HG03439 (cell line): Measurements from ENCODE around the gene FURIN.
"Not testable (repeated sequence)": the region's sequence is repeated elsewhere in the genome, so short reads cannot be mapped to it uniquely, and the experiment has no call there.

Experiments
- ATAC-seq: cut with Tn5 transposase; IDR thresholded peaks from one replicate; pipeline ENCODE4 v1.9.1; 2021; ENCODE audit warnings: mild to moderate bottlenecking, moderate library complexity; ENCODE audit not compliant: unreplicated experiment

Gene FURIN

GRCh38 chr15:90869601-90870353 is 1.4 kb downstream of the FURIN start:
- ATAC-seq = no peak

GRCh38 chr15:90870354-90871138 is 2.2 kb downstream of the FURIN start:
- ATAC-seq = no peak

DNA sequence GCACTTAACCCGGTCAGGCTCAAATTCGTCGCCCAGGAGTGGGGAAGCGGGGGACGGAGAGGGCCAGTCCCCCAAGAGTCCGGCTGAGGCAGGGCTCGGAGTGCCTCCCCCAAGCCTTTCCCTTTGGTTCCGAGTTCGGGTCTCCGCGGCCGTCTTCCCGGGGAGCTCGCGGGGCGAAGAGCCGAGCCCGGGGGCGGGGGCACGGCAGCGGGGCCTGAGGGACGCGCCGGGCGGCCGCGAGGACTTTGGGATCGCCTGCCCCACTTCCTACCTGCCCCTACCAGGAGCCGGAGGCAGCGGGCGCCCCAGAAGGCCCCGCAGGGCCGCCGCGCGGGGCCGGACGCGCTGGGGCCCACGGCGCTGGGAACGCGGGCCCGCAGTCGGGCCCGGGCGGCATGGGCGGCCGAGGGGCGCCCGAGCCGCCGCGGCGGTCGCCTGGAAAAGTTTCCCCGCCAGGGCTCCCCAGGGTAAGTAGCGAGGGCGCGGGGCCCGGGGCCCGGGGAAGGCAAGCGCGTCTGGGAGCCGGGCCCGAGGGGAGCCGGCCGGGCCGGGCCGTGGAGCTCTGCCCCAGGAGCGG is 2.8 kb downstream of the FURIN start:
- ATAC-seq = no peak

DNA sequence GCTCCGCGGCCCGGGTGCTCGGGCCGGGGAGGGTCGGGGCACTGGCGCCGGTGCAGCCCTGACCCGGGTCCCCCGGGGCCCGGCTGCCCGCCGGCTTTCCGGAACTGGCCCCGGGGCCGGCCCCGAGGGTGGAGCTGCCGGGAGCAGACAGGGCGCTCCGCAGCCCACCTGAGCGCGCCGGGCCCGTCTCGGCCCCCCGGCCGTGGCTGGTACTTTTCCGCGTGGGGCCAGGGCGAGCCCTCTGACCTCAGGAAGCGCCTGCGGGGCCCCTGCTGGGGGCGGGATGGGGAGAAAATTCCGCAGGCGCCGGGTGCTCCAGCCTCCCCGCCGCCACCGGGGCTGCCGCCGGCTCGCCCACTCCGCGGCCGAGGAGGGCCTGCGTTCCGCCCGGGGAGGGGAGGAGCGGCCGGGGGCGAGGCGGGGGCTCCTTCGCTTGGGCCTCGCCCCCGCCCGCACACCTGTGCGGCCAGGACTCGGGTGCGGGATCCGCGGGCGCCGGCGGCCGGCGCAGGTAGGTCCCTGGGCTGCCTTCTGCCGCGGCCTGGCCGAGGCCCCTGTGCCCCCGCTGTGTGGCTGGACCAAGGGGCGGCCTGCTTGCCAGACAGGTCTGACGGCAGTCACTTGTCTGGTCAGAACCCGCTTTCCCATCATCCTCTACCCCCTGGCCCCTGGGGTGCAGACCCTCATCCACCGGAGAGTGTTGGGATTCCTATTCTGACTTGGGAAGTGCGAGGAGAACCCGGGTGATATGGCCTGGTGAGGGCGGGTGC is 3.5 kb downstream of the FURIN start:
- no peak for ATAC-seq

- ATAC-seq = no peak
These were observed 4.2 kb downstream of the FURIN start for GRCh38 chr15:90872486-90873184.

DNA sequence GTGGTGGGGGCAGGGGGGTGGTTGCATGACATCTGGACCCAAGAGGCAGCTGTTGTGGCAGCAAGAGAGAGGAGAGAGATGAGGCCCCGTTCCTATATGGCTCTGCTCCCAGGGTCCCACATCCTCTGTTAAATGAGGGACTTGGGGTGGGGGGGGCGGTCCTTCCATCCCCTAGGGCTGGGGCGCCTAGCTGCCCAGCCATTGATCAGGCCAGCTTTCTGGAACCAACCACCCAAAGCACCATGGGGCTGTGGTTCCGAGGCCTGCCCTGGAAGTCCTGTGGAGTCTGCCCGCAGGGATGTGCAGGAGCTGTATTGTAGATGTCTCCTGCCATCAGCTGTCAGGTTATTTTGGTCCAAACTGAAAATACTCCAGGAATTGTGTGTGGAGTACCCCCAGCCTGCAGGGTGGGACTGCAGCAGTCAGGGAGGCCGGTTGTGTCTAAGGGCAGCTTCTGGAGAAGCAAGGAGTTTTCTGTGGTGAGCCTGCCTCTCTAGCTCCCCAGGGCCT is 5.2 kb downstream of the FURIN start:
- ATAC-seq = no peak

DNA sequence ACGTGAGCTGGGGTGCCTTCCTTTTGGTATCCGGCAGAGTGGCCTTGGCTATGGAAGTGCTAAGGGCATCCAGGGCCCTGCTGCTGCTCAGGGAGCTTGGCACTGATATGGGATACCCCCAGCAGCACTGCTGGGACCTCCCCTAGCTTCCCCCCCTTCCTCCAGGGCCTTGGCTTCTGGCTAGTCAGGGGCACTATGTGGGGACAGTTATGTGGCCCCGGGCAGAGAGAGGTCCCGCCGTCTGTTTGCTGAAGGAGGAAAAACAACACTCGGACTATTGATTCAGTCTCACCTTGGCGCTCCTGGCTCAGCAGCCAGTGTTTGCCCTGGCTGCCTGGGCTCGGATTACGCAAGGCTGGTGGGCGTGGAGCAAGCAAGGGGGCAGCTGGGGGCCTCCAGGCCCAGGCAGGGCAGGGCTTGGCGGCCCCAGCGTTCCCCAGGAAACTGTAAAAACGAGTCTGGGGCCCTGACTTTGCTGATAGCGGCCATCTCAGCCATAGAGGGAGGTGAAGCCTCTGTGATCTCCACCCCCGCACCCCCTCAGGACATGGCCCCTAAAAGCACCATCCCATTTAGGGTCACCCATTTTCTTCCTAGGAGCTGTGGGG is 5.7 kb downstream of the FURIN start:
- ATAC-seq = no peak

DNA sequence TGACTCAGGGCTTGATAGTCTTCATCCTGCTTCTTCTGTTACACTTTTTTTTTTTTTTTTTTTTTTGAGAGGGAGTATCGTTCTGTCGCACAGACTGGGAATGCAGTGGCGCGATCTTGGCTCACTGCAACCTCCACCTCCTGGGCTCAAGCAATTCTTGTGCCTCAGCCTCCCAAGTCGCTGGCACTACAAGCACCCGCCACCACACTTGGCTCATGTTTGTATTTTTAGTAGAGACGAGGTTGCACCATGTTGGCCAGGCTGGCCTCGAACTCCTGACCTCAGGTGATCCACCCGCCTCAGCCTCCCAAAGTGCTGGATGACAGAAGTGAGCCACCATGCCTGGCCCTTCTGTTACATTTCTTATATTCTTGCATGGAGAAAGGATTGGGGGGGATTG is 6.6 kb downstream of the FURIN start:
- not testable (repeated sequence) for ATAC-seq

DNA sequence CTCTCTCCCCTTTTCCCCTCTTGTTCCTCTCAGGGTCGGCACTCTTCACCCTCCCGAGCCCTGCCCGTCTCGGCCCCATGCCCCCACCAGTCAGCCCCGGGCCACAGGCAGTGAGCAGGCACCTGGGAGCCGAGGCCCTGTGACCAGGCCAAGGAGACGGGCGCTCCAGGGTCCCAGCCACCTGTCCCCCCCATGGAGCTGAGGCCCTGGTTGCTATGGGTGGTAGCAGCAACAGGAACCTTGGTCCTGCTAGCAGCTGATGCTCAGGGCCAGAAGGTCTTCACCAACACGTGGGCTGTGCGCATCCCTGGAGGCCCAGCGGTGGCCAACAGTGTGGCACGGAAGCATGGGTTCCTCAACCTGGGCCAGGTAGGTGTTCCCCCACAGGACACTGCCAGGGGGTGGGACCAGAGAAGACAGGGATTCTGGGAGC is 7.2 kb downstream of the FURIN start:
- ATAC-seq = no peak

DNA sequence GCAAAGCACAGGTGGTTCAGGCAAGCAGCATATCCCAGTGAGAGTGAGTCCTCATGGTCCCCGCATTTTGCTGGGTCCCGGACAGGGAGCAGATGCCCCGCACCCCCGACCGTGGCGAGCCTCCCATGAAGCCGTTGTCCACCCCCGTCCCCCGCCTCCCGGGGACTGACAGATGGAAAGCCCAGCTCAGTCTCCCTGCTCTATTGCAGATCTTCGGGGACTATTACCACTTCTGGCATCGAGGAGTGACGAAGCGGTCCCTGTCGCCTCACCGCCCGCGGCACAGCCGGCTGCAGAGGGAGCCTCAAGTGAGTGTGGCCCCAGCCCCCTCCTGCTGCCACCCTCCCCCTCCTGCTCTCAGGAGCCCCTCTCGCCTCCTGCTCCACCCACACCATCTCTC is 7.7 kb downstream of the FURIN start:
- ATAC-seq = no peak

GRCh38 chr15:90876512-90877170 is 8.3 kb downstream of the FURIN start:
- no peak for ATAC-seq

GRCh38 chr15:90877315-90877714 is 8.9 kb downstream of the FURIN start:
- ATAC-seq = no peak

DNA sequence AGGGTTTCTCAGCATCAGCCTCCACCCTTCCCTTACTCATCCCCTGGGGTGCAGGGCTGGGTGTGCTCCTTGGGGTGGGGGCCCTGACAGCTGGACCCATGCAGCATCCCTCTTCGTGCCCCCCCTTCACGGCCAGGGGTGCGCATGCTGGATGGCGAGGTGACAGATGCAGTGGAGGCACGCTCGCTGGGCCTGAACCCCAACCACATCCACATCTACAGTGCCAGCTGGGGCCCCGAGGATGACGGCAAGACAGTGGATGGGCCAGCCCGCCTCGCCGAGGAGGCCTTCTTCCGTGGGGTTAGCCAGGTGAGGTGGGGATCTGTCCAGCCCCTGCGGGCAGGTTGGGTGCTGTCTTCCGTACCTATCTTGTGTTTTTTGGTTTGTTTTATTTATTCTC is 9.6 kb downstream of the FURIN start:
- no peak for ATAC-seq

DNA sequence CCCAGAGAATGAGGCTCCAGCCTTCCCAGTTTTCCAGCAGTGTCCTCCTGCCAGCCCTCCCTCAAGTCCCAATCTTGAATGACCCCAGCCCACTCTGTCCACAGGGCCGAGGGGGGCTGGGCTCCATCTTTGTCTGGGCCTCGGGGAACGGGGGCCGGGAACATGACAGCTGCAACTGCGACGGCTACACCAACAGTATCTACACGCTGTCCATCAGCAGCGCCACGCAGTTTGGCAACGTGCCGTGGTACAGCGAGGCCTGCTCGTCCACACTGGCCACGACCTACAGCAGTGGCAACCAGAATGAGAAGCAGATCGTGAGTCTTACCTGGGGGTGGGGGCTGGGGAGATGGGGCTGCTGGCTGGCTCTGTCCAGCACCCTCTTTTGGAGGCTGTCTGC is 10.3 kb downstream of the FURIN start:
- no peak for ATAC-seq

DNA sequence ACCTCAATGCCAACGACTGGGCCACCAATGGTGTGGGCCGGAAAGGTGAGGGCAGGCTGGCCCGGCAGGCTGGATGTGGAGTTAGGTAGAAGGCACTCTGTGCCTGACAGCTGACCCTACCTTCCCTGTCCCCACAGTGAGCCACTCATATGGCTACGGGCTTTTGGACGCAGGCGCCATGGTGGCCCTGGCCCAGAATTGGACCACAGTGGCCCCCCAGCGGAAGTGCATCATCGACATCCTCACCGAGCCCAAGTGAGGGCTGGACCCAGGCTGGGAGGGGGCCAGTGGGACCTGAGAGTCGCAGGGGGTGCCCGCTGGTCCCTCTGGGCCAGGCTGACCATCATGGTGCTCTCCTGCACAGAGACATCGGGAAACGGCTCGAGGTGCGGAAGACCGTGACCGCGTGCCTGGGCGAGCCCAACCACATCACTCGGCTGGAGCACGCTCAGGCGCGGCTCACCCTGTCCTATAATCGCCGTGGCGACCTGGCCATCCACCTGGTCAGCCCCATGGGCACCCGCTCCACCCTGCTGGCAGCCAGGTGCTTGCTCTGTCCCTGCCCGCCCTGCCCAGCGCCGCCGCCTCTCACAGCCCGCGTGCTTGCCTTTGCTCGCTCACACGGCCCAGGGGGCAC is 11.5 kb downstream of the FURIN start:
- no peak for ATAC-seq

GRCh38 chr15:90880381-90881145 is 12.2 kb downstream of the FURIN start:
- no peak for ATAC-seq

GRCh38 chr15:90881181-90881977 is 13.0 kb downstream of the FURIN start:
- ATAC-seq = no peak
